GM10248 (cell line): ENCODE results near the gene TRMU.

Experiments used
- CTCF ChIA-PET: fragments of 300-600 bp; sonication (Branson Sonifier 250); formaldehyde crosslinking; extraction: SDS; loops from one replicate; lab custom pipeline; 2021; ENCODE audit warnings: antibody characterized with exemption; lab: Yijun Ruan, JAX
- POLR2A ChIA-PET: fragments of 350-650 bp; sonication (Branson Sonifier 250); formaldehyde crosslinking; extraction: SDS; loops from one replicate; lab custom pipeline; 2020; ENCODE audit warnings: antibody characterized with exemption; lab: Yijun Ruan, JAX
- DNase-seq: peaks from one replicate; pipeline ENCODE4 v3.0.0; 2012; ENCODE audit errors: extremely low spot score
- CTCF ChIP-seq: IDR thresholded peaks from 2 replicates; pipeline ENCODE4 v1.5.1; 2012; ENCODE audit warnings: mild to moderate bottlenecking, low read depth; ENCODE audit errors: extremely low read depth, missing control alignments, control extremely low read depth

TRMU gene

GRCh38 chr22:46315976-46316375 lies 19.5 kb upstream of the TRMU start:
- DNase-seq = no peak
- ChIA-PET POLR2A (interaction anchor here (0.6 kb wide), 1 partner anchor 122 kb away, joined by 4 read pairs; no protein-coding TSS in a partner anchor), CTCF (interaction anchor here (0.8 to 9.1 kb wide), 11 partner anchors 9 to 320 kb away, joined by 3 to 107 read pairs (median 4); partner anchors contain the start of gene CDPF1)
- no peak for TF ChIP-seq CTCF

- CTCF ChIA-PET = interaction anchor here (1.4 to 9.1 kb wide), 4 partner anchors 15 to 311 kb away, joined by 4 to 107 read pairs (median 16); no protein-coding TSS in a partner anchor
- POLR2A ChIA-PET = no interaction called here
- DNase-seq = no peak
- no peak for TF ChIP-seq CTCF
Observed at GRCh38 chr22:46317646-46318045, 17.9 kb upstream of the TRMU start.

DNA sequence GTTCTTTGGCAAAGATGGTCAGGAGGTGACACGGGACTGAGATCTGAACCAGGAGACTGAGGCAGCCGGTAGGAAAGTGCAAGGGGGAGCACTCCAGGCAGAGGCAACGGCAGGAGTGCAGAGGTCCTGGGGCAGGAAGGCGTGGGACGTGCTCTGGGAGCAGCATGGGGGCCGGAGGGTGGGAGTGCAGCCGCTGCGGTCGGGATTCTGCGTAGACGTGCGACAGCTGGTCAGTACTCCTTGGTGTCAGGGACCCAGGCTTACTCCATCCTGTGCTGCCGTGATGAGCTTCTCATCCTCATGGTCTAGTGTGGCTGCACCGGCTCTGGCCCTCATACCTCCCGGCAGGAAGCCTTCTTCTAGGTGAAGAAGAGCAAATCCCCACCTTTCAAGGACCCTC lies 16.9 kb upstream of the TRMU start:
- no peak for TF ChIP-seq CTCF
- ChIA-PET POLR2A (no interaction called here), CTCF (interaction anchor here (1.4 to 4.2 kb wide), 3 partner anchors 201 to 312 kb away, joined by 6 to 24 read pairs (median 8); no protein-coding TSS in a partner anchor)
- no peak for DNase-seq

GRCh38 chr22:46319319-46319718 lies 16.2 kb upstream of the TRMU start:
- ChIA-PET POLR2A (no interaction called here), CTCF (interaction anchor here (1.1 to 2.5 kb wide), 3 partner anchors 197 to 313 kb away, joined by 5 to 8 read pairs (median 6); no protein-coding TSS in a partner anchor)
- DNase-seq = no peak
- no peak for TF ChIP-seq CTCF

- ChIA-PET POLR2A (no interaction called here), CTCF (interaction anchor here (1.1 to 2.5 kb wide), 2 partner anchors 198 to 314 kb away, joined by 5 to 8 read pairs; no protein-coding TSS in a partner anchor)
- no peak for DNase-seq
- TF ChIP-seq CTCF = no peak
Observed at GRCh38 chr22:46320166-46320710, 15.3 kb upstream of the TRMU start.

GRCh38 chr22:46320716-46321386 lies 14.7 kb upstream of the TRMU start:
- no peak for TF ChIP-seq CTCF
- CTCF ChIA-PET = interaction anchor here (1.1 to 1.4 kb wide), 2 partner anchors 10 to 204 kb away, joined by 3 to 5 read pairs; no protein-coding TSS in a partner anchor
- POLR2A ChIA-PET = no interaction called here
- DNase-seq = no peak
